ENCODE data around the gene ZNF438. TPM values are rescaled to one million over a fixed set of nuclear protein-coding genes. Genes with fewer than 3 reads are reported as not detected.

ZNF438 gene
- total RNA-seq, 2 donors from 2014 or later: 2.6 to 2.9 TPM

DNA sequence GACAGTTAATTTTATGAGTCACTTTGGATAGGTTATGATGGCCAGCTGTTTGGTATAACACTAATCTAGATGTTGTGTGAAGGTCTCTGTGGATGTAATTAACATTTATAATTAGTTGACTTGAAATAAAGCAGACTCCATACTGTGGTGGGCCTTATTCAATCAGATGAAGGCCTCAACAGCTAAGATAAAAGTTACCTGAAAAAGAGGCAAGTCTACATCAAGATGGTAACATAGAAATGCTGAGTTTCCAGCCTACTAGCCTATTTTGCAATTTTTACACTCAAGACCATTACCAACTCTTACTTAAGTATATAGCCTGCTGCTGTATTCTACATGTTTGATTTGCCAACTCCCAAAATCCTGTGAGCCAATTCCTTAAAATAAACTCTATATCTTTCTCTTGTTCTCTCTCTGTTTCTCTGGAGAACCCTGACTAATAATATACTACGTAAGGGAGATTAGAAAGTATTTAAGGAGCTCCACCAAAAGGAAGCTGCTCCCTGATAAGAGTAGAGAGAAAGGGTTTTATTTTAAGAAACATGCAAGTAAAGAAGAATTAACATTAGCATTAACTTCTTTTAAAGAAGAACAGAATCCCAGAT lies 42.7 kb downstream of the ZNF438 start:
- H3K36me3 ChIP-seq (replicated peaks in 1 of 2; ENCODE audit: insufficient read depth in 1 of 2, low read depth in 2 of 2): no peaks in the 10 kb centered on the region
- no peaks in the 10 kb centered on the region for H3K27me3 ChIP-seq
- DNase-seq (no peak), ATAC-seq (no peak)
- intact Hi-C loops (cut with DNase I): no loop called here
- H3K9me3 ChIP-seq: no peaks in the 10 kb centered on the region
- H3K4me3 ChIP-seq: no peak overlapping the region
- 50 to 74% methylated on average over 1 of the region's 1 CpG for WGBS, 2 donors
- no peaks in the 10 kb centered on the region for H3K4me1 ChIP-seq
- H3K27ac ChIP-seq: no peak overlapping the region
- TF ChIP-seq, protein P1, sequence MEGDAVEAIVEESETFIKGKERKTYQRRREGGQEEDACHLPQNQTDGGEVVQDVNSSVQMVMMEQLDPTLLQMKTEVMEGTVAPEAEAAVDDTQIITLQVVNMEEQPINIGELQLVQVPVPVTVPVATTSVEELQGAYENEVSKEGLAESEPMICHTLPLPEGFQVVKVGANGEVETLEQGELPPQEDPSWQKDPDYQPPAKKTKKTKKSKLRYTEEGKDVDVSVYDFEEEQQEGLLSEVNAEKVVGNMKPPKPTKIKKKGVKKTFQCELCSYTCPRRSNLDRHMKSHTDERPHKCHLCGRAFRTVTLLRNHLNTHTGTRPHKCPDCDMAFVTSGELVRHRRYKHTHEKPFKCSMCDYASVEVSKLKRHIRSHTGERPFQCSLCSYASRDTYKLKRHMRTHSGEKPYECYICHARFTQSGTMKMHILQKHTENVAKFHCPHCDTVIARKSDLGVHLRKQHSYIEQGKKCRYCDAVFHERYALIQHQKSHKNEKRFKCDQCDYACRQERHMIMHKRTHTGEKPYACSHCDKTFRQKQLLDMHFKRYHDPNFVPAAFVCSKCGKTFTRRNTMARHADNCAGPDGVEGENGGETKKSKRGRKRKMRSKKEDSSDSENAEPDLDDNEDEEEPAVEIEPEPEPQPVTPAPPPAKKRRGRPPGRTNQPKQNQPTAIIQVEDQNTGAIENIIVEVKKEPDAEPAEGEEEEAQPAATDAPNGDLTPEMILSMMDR (IDR thresholded peaks at IDR 0.05): no peak
- no peak for TF ChIP-seq POLR2A (IDR thresholded peaks at IDR 0.05)

- no peak overlapping the region for H3K4me3 ChIP-seq
- no peaks in the 10 kb centered on the region for H3K9me3 ChIP-seq
- H3K4me1 ChIP-seq: no peaks in the 10 kb centered on the region
- intact Hi-C loops (cut with DNase I): no loop called here
- TF ChIP-seq, protein P1 (IDR thresholded peaks at IDR 0.05): no peak
- TF ChIP-seq POLR2A (IDR thresholded peaks at IDR 0.05): no peak
- H3K27ac ChIP-seq: no peak overlapping the region
- H3K27me3 ChIP-seq: no peaks in the 10 kb centered on the region
- WGBS, 2 donors: 82 to 89% methylated on average over 5 of the region's 5 CpGs
- DNase-seq (no peak), ATAC-seq (no peak)
- no peaks in the 10 kb centered on the region for H3K36me3 ChIP-seq (replicated peaks in 1 of 2; ENCODE audit: insufficient read depth in 1 of 2, low read depth in 2 of 2)
Observed at GRCh38 chr10:30987463-30987862, 44.2 kb downstream of the ZNF438 start.

- ATAC-seq: no peak
- Histone ChIP-seq H3K4me1 (peaks cover 7% of the 10 kb centered on the region), H3K9me3 (no peaks in the 10 kb centered on the region), H3K27ac (no peak overlapping the region), H3K27me3 (no peaks in the 10 kb centered on the region), H3K4me3 (no peak overlapping the region), H3K36me3 (replicated peaks in 1 of 2; ENCODE audit: insufficient read depth in 1 of 2, low read depth in 2 of 2) (no peaks in the 10 kb centered on the region)
- DNase-seq: no peak
- TF ChIP-seq POLR2A (IDR thresholded peaks at IDR 0.05): no peak
- TF ChIP-seq, protein P1 (IDR thresholded peaks at IDR 0.05): no peak
- intact Hi-C loops (cut with DNase I): no loop called here
- WGBS, 2 donors: 62 to 74% methylated on average over 3 of the region's 3 CpGs
Observed at GRCh38 chr10:30986053-30986555, 45.6 kb downstream of the ZNF438 start.

GRCh38 chr10:30985512-30985911 lies 46.2 kb downstream of the ZNF438 start:
- peaks cover 13% of the 10 kb centered on the region for H3K4me1 ChIP-seq
- ATAC-seq: no peak
- intact Hi-C loops (cut with DNase I): no loop called here

More at GRCh38 chr10:30985512-30985911, 46.2 kb downstream of the ZNF438 start:
- WGBS, 2 donors: 79% methylated on average over 1 of the region's 1 CpG
- Histone ChIP-seq H3K36me3 (replicated peaks in 1 of 2; ENCODE audit: insufficient read depth in 1 of 2, low read depth in 2 of 2) (no peaks in the 10 kb centered on the region), H3K27me3 (no peaks in the 10 kb centered on the region), H3K4me3 (no peak overlapping the region), H3K27ac (no peak overlapping the region), H3K9me3 (no peaks in the 10 kb centered on the region)
- no peak for DNase-seq
- TF ChIP-seq, protein P1 (IDR thresholded peaks at IDR 0.05): no peak
- TF ChIP-seq POLR2A (IDR thresholded peaks at IDR 0.05): no peak
